Activated CD8-positive, alpha-beta T cell treated with anti-CD3 and anti-CD28 coated beads for 36 hours (primary cell): ENCODE results near the gene WNK3. TPM values are rescaled to one million over a fixed set of nuclear protein-coding genes. Genes with fewer than 3 reads are reported as not detected.

ENCODE experiments used
- ATAC-seq: fragments of 200-7000 bp; cut with Tn5 transposase; one replicate; pipeline ENCODE4 v1.10.0; 2021; ENCODE audit warnings: mild to moderate bottlenecking, moderate library complexity
- CTCF ChIA-PET: fragments of 350-600 bp; sonication (Branson Sonifier 250); formaldehyde crosslinking; loops from one replicate; lab custom pipeline; 2021; ENCODE audit warnings: antibody characterized with exemption; lab: Charles Lee
- POLR2A ChIA-PET: fragments of 350-600 bp; sonication (Branson Sonifier 250); formaldehyde crosslinking; loops from one replicate; lab custom pipeline; 2021; ENCODE audit warnings: antibody characterized with exemption; lab: Charles Lee
- DNase-seq: peaks from one replicate; pipeline ENCODE4 v3.0.0-alpha.2; 2020
- H3K27ac Mint-ChIP-seq: one replicate; pipeline ENCODE4 v1.8.0; 2021; ENCODE audit warnings: mild to moderate bottlenecking, mixed read lengths
- H3K27me3 Mint-ChIP-seq: one replicate; pipeline ENCODE4 v1.8.0; 2021; ENCODE audit warnings: mixed read lengths
- H3K36me3 Mint-ChIP-seq: one replicate; pipeline ENCODE4 v1.8.0; 2021; ENCODE audit warnings: low read depth, mixed read lengths
- H3K4me1 Mint-ChIP-seq: one replicate; pipeline ENCODE4 v1.8.0; 2021; ENCODE audit warnings: low read depth, mixed read lengths
- H3K4me3 Mint-ChIP-seq: one replicate; pipeline ENCODE4 v1.8.0; 2021; ENCODE audit warnings: mild to moderate bottlenecking, moderate library complexity, mixed read lengths
- H3K9me3 Mint-ChIP-seq: one replicate; pipeline ENCODE4 v1.8.0; 2021; ENCODE audit warnings: mixed read lengths
- intact Hi-C: fragments of 100-400 bp; cut with micrococcal nuclease; formaldehyde crosslinking; loops from one replicate; pipeline ENCODE4 v1.10.0; 2022
- total RNA-seq, 2 experiments: library from RNA; stranded (reverse); gene quantifications; one replicate each; pipeline ENCODE4 v1.2.3, GENCODE V29; 2021
- TF ChIP-seq, protein P1 (sequence below): fragments of 200-600 bp; IDR thresholded peaks from one replicate; pipeline ENCODE4 v1.8.0; 2022; ENCODE audit warnings: antibody characterized with exemption, mild to moderate bottlenecking

Gene WNK3
- total RNA-seq, 2 experiments from 2014 or later, result 0.45 to 0.47 TPM

DNA sequence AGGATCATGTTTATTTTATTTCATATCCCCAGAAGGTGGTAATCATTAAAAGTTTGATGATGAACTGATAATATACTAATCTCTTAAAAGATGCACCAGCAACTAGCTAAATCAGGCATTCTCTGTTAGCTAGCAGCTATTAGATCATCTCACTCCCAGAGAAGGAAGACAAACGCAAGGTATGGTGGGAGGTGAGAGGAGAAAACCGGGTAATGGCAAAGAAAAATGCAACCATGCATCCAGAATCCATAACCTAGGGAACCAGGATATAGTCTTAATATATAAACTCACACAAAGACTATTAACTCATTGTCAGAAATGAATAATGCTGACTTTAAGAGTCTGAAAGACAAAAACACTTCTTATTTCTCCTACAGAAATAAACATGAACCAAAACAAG is 66.1 kb downstream of the WNK3 start:
- DNase-seq, result no peak
- CTCF ChIA-PET, result no interaction called here
- intact Hi-C loops, result no loop called here
- Mint-ChIP-seq H3K27ac (no peak overlapping the region), H3K4me3 (no peak overlapping the region), H3K4me1 (no peaks in the 10 kb centered on the region), H3K9me3 (no peaks in the 10 kb centered on the region), H3K36me3 (no peaks in the 10 kb centered on the region), H3K27me3 (no peaks in the 10 kb centered on the region)
- TF ChIP-seq, protein P1, sequence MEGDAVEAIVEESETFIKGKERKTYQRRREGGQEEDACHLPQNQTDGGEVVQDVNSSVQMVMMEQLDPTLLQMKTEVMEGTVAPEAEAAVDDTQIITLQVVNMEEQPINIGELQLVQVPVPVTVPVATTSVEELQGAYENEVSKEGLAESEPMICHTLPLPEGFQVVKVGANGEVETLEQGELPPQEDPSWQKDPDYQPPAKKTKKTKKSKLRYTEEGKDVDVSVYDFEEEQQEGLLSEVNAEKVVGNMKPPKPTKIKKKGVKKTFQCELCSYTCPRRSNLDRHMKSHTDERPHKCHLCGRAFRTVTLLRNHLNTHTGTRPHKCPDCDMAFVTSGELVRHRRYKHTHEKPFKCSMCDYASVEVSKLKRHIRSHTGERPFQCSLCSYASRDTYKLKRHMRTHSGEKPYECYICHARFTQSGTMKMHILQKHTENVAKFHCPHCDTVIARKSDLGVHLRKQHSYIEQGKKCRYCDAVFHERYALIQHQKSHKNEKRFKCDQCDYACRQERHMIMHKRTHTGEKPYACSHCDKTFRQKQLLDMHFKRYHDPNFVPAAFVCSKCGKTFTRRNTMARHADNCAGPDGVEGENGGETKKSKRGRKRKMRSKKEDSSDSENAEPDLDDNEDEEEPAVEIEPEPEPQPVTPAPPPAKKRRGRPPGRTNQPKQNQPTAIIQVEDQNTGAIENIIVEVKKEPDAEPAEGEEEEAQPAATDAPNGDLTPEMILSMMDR, result no peak
- no peak for ATAC-seq
- POLR2A ChIA-PET, result no interaction called here

DNA sequence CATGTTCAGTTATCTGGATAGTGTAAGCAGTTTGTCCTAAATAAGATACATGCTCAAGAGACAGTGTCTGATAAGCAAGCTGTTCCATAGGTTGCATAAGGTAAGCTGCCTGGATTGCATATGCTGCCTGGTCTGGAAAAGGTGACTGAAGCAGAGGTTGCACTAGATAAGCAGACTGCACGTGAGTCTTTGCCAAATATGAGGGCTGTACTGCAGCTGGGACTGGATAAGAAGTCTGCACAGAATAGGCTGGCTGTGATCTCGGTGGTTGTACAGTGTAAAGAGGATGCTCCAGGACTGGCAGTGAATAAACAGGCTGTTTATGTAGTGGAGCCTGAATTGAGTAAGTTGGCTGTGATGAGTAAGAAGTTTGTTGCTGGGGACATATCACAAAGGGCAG is 68.9 kb downstream of the WNK3 start:
- Mint-ChIP-seq H3K27ac (no peak overlapping the region), H3K36me3 (no peaks in the 10 kb centered on the region), H3K4me1 (no peaks in the 10 kb centered on the region), H3K4me3 (no peak overlapping the region), H3K27me3 (no peaks in the 10 kb centered on the region), H3K9me3 (no peaks in the 10 kb centered on the region)
- no peak for DNase-seq
- TF ChIP-seq, protein P1, result no peak
- no peak for ATAC-seq
- ChIA-PET CTCF (no interaction called here), POLR2A (no interaction called here)
- intact Hi-C loops, result no loop called here

DNA sequence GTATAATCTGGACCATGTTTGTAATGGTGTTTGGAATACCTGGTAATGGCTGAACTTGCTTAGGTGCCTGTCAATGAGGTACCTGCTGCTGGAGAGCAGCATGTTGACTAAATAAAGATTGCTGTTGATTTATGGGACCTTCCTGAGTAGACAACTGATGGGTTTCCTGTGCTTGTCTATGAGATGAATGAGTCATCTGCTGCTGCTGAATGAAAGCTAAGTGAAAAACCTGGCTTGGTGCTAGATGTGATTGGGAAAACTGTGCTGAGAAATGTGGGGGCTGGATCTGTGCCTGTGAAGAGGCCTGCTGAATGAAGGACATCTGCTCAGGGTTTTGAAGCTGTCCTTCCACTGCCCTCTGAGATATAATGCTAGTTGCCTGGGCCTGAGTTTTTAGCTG is 69.6 kb downstream of the WNK3 start:
- no peaks in the 10 kb centered on the region for H3K27me3 Mint-ChIP-seq
- no peak for DNase-seq
- CTCF ChIA-PET, result no interaction called here
- TF ChIP-seq, protein P1, result no peak
- POLR2A ChIA-PET, result no interaction called here
- no peak overlapping the region for H3K4me3 Mint-ChIP-seq
- no peaks in the 10 kb centered on the region for H3K4me1 Mint-ChIP-seq
- H3K36me3 Mint-ChIP-seq, result no peaks in the 10 kb centered on the region
- H3K27ac Mint-ChIP-seq, result no peak overlapping the region
- intact Hi-C loops, result no loop called here
- no peak for ATAC-seq
- no peaks in the 10 kb centered on the region for H3K9me3 Mint-ChIP-seq

DNA sequence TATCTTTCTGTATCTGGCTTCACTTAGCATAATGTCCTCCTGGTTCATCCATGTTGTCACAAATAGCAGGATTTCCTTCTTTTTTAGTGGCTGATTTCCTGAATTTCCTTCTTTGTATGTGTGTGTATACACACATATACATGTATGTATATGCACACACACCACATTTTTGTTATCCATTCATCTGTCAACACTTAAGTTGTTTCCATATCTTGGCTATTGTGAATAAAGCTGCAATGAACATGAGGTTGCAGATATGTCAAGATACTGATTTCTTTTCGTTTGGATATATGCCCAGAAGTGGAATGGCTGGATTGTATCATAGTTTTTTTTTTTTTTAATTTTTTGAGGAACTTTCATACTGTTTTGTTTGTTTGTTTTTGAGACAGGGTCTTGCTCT is 76.2 kb downstream of the WNK3 start:
- Mint-ChIP-seq H3K4me3 (no peak overlapping the region), H3K36me3 (no peaks in the 10 kb centered on the region), H3K9me3 (no peaks in the 10 kb centered on the region), H3K27me3 (no peaks in the 10 kb centered on the region), H3K27ac (no peak overlapping the region), H3K4me1 (no peaks in the 10 kb centered on the region)
- TF ChIP-seq, protein P1, result no peak
- intact Hi-C loops, result no loop called here
- ATAC-seq (no peak), DNase-seq (no peak)
- CTCF ChIA-PET, result no interaction called here
- POLR2A ChIA-PET, result no interaction called here

DNA sequence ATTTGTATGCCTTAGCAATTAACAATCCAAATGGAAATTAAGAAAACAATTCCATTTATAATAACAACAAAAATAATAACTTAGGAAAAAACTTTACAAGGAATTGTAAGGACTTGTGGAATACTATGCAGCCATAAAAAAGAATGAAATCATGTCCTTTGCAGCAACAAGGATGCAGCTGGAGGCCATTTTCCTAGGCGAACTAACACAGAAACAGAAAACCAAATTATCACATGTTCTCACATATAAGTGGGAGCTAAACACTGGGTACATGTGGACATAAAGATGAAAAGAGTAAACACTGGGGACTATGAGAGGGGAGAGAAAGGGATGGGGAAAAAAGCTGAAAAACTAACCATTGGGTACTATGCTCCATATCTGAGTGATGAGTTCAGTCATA is 77.4 kb downstream of the WNK3 start:
- Mint-ChIP-seq H3K27me3 (no peaks in the 10 kb centered on the region), H3K4me1 (no peaks in the 10 kb centered on the region), H3K36me3 (no peaks in the 10 kb centered on the region), H3K27ac (no peak overlapping the region), H3K4me3 (no peak overlapping the region), H3K9me3 (no peaks in the 10 kb centered on the region)
- DNase-seq (no peak), ATAC-seq (no peak)
- TF ChIP-seq, protein P1, result no peak
- ChIA-PET CTCF (interaction anchor here (0.6 kb wide), 1 partner anchor 238 kb away, joined by 3 read pairs; no protein-coding TSS in a partner anchor), POLR2A (no interaction called here)
- intact Hi-C loops, result no loop called here
